GM12872 (cell line): ENCODE measurements around the gene NAMPT.

ENCODE experiments used
- CTCF ChIP-seq: IDR thresholded peaks from 3 replicates; pipeline ENCODE4 v1.5.1; 2011; ENCODE audit warnings: low read depth, mild to moderate bottlenecking, low read length, moderate library complexity; ENCODE audit not compliant: insufficient read depth

The NAMPT gene

GRCh38 chr7:106283831-106284713 is 711 bp downstream of the NAMPT start:
- no peak for TF ChIP-seq CTCF

- TF ChIP-seq CTCF: no peak
Observed at GRCh38 chr7:106283501-106283830, 1.3 kb downstream of the NAMPT start.

- no peak for TF ChIP-seq CTCF
Observed at GRCh38 chr7:106282852-106283251, 1.9 kb downstream of the NAMPT start.

GRCh38 chr7:106282390-106282789 is 2.4 kb downstream of the NAMPT start:
- TF ChIP-seq CTCF: no peak

- TF ChIP-seq CTCF: no peak
Observed at GRCh38 chr7:106281585-106282318, 3.0 kb downstream of the NAMPT start.

- TF ChIP-seq CTCF: no peak
Observed at GRCh38 chr7:106281127-106281526, 3.7 kb downstream of the NAMPT start.

GRCh38 chr7:106279425-106280197 is 5.2 kb downstream of the NAMPT start:
- TF ChIP-seq CTCF: no peak
